ENCODE results near the gene CCNK.

- TF ChIP-seq, protein P1, sequence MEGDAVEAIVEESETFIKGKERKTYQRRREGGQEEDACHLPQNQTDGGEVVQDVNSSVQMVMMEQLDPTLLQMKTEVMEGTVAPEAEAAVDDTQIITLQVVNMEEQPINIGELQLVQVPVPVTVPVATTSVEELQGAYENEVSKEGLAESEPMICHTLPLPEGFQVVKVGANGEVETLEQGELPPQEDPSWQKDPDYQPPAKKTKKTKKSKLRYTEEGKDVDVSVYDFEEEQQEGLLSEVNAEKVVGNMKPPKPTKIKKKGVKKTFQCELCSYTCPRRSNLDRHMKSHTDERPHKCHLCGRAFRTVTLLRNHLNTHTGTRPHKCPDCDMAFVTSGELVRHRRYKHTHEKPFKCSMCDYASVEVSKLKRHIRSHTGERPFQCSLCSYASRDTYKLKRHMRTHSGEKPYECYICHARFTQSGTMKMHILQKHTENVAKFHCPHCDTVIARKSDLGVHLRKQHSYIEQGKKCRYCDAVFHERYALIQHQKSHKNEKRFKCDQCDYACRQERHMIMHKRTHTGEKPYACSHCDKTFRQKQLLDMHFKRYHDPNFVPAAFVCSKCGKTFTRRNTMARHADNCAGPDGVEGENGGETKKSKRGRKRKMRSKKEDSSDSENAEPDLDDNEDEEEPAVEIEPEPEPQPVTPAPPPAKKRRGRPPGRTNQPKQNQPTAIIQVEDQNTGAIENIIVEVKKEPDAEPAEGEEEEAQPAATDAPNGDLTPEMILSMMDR (IDR thresholded peaks at IDR 0.05; ENCODE audit: low read depth, low read length, poor library complexity, severe bottlenecking): no peak
- TF ChIP-seq EZH2phosphoT487 (IDR thresholded peaks at IDR 0.05; ENCODE audit: borderline replicate concordance, low read length): no peak
Observed at GRCh38 chr14:99460793-99461192, 20.4 kb upstream of the CCNK start.
